Measurements from ENCODE around the gene COMT.

DNA sequence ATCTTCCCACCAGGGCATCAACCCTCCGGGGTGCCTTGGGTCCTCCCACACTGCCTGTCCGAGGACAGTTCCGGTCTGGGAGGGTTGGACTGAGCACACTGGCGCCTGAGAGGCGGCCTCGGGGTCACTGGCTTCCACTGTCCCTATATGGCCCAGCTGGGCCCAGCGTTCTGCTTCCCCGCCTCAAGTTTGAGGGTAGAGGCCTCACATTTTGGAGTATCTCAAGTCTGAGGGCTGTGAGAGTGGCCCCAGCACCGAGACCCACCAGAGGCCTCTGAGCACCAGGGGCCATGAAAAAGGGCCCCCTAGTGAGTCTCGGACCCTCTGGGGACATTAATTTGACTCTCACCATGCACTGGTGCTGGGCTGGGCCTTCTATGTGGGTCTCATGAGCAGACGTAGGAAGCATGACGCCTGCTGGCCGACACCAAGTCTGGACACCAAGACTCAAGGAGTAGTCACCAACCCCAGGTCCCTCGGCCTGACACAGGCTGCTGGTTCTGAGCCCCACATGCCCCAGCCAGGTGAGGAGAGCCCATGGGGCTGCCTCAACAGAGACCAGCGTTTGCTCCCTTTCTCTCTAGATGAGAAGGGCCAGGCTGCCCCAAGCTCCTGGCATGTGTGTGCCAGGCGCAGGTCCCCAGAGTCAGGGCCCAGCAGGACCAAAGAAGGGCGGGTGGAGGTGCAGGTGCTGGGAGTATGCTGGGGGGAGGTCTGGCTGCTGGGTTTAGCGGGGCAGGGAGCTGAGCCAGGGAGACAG, 47.6 kb downstream of the COMT start:
- TF ChIP-seq, protein P1, sequence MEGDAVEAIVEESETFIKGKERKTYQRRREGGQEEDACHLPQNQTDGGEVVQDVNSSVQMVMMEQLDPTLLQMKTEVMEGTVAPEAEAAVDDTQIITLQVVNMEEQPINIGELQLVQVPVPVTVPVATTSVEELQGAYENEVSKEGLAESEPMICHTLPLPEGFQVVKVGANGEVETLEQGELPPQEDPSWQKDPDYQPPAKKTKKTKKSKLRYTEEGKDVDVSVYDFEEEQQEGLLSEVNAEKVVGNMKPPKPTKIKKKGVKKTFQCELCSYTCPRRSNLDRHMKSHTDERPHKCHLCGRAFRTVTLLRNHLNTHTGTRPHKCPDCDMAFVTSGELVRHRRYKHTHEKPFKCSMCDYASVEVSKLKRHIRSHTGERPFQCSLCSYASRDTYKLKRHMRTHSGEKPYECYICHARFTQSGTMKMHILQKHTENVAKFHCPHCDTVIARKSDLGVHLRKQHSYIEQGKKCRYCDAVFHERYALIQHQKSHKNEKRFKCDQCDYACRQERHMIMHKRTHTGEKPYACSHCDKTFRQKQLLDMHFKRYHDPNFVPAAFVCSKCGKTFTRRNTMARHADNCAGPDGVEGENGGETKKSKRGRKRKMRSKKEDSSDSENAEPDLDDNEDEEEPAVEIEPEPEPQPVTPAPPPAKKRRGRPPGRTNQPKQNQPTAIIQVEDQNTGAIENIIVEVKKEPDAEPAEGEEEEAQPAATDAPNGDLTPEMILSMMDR (IDR thresholded peaks at IDR 0.05) = no peak
- TF ChIP-seq POLR2A (IDR thresholded peaks at IDR 0.05) = no peak
- TF ChIP-seq POLR2AphosphoS5 (IDR thresholded peaks at IDR 0.05) = no peak

All from upper lobe of left lung (tissue), 4 donors.